Measurements from ENCODE around the gene TREH. TPM values are rescaled to one million over a fixed set of nuclear protein-coding genes. Genes with fewer than 3 reads are reported as not detected.

TREH gene
- total and polyA plus RNA-seq, 2 donors from 2014 or later, result 1.0 to 10.2 TPM

DNA sequence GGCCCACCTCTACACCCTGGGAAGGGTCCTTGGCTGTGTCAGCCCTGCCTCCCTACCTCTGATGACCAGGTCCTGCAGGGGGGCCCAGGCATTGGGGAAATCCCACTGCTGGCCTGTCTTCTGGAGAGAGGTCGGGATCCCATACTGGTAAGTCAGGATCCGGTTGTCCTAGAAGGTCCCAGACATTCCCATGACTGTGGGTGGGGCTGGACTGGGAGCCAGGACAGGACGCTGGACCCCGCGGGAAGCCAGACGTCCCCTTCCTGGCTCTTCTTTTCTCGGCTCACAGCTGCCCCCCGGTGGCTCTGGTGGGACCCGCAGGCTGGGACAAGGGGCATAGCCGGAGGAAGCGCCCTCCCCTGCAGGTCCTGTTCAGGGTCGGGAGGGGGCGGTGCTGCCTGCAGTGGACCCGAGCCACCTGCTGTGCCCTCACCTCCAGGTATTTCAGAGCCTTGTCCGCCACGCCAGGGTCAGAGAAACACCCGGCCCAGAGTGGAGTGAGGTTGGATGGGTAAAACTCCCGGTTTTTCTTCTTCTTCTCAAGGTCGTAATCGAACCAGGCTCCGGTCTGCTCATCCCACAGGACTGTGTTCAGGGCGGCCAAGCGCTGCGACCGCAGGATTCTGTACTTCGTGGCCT, 20.0 kb downstream of the TREH start:
- intact Hi-C loops (cut with DNase I), result no loop called here
- peak; percentile 94 to 96 (median 95) for DNase-seq
- peak; percentile 6 for FAIRE-seq
- TF ChIP-seq, protein P1, sequence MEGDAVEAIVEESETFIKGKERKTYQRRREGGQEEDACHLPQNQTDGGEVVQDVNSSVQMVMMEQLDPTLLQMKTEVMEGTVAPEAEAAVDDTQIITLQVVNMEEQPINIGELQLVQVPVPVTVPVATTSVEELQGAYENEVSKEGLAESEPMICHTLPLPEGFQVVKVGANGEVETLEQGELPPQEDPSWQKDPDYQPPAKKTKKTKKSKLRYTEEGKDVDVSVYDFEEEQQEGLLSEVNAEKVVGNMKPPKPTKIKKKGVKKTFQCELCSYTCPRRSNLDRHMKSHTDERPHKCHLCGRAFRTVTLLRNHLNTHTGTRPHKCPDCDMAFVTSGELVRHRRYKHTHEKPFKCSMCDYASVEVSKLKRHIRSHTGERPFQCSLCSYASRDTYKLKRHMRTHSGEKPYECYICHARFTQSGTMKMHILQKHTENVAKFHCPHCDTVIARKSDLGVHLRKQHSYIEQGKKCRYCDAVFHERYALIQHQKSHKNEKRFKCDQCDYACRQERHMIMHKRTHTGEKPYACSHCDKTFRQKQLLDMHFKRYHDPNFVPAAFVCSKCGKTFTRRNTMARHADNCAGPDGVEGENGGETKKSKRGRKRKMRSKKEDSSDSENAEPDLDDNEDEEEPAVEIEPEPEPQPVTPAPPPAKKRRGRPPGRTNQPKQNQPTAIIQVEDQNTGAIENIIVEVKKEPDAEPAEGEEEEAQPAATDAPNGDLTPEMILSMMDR (IDR thresholded peaks at IDR 0.05; ENCODE audit: borderline replicate concordance, extremely low read depth, insufficient read depth), result peak; percentile 95
- peaks cover 0 to 11% (median 0%) of the 10 kb centered on the region in 3 donors for H3K4me1 ChIP-seq (ENCODE audit: control insufficient read depth in 2 of 3, insufficient read depth in 2 of 3, low read depth in 1 of 3, low read length in 3 of 3)
- H3K4me3 ChIP-seq (ENCODE audit: low read length in 3 of 3), result no peak overlapping the region
- peak overlapping the region; percentile 16 to 54 for H3K27ac ChIP-seq (ENCODE audit: low read depth in 2 of 2, low read length in 2 of 2)
- no peaks in the 10 kb centered on the region for H3K9me3 ChIP-seq (ENCODE audit: control insufficient read depth in 2 of 3, insufficient read depth in 1 of 3, low read length in 3 of 3)
- H3K9ac ChIP-seq (ENCODE audit: low read length in 3 of 3), result no peak overlapping the region
- H3K36me3 ChIP-seq (ENCODE audit: control insufficient read depth in 2 of 3, insufficient read depth in 3 of 3, low read length in 3 of 3), result peaks cover 4 to 19% (median 6%) of the 10 kb centered on the region in 3 donors
- H3K27me3 ChIP-seq (ENCODE audit: control insufficient read depth, insufficient read depth, low read length), result no peaks in the 10 kb centered on the region

- Histone ChIP-seq H3K4me3 (ENCODE audit: low read length in 3 of 3) (no peak overlapping the region), H3K27me3 (ENCODE audit: control insufficient read depth, insufficient read depth, low read length) (no peaks in the 10 kb centered on the region), H3K4me1 (ENCODE audit: control insufficient read depth in 2 of 3, insufficient read depth in 2 of 3, low read depth in 1 of 3, low read length in 3 of 3) (peaks cover 0 to 11% (median 0%) of the 10 kb centered on the region in 3 donors), H3K27ac (ENCODE audit: low read depth in 2 of 2, low read length in 2 of 2) (peak overlapping the region; percentile 16 to 54), H3K9me3 (ENCODE audit: control insufficient read depth in 2 of 3, insufficient read depth in 1 of 3, low read length in 3 of 3) (no peaks in the 10 kb centered on the region), H3K36me3 (ENCODE audit: control insufficient read depth in 2 of 3, insufficient read depth in 3 of 3, low read length in 3 of 3) (peaks cover 4 to 19% (median 10%) of the 10 kb centered on the region in 3 donors), H3K9ac (ENCODE audit: low read length in 3 of 3) (no peak overlapping the region)
- no peak for FAIRE-seq
- peak in 3 of 5 donors; percentile 22 to 77 (median 67) for DNase-seq
- TF ChIP-seq, protein P1 (IDR thresholded peaks at IDR 0.05; ENCODE audit: borderline replicate concordance, extremely low read depth, insufficient read depth), result peak; percentile 19
- intact Hi-C loops (cut with DNase I), result no loop called here
Measured at GRCh38 chr11:118658429-118659313, 20.8 kb downstream of the TREH start.

- H3K9ac ChIP-seq (ENCODE audit: low read length in 3 of 3), result no peak overlapping the region
- H3K27ac ChIP-seq (ENCODE audit: low read depth in 2 of 2, low read length in 2 of 2), result no peak overlapping the region
- peaks cover 0 to 11% (median 0%) of the 10 kb centered on the region in 3 donors for H3K4me1 ChIP-seq (ENCODE audit: control insufficient read depth in 2 of 3, insufficient read depth in 2 of 3, low read depth in 1 of 3, low read length in 3 of 3)
- DNase-seq, result peak in 1 of 5 donors; percentile 21
- H3K9me3 ChIP-seq (ENCODE audit: control insufficient read depth in 2 of 3, insufficient read depth in 1 of 3, low read length in 3 of 3), result no peaks in the 10 kb centered on the region
- no peak overlapping the region for H3K4me3 ChIP-seq (ENCODE audit: low read length in 3 of 3)
- intact Hi-C loops (cut with DNase I), result no loop called here
- TF ChIP-seq, protein P1 (IDR thresholded peaks at IDR 0.05; ENCODE audit: borderline replicate concordance, extremely low read depth, insufficient read depth), result no peak
- peaks cover 8 to 23% (median 17%) of the 10 kb centered on the region in 3 donors for H3K36me3 ChIP-seq (ENCODE audit: control insufficient read depth in 2 of 3, insufficient read depth in 3 of 3, low read length in 3 of 3)
- no peaks in the 10 kb centered on the region for H3K27me3 ChIP-seq (ENCODE audit: control insufficient read depth, insufficient read depth, low read length)
- FAIRE-seq, result no peak
Measured at GRCh38 chr11:118657709-118658428, 21.6 kb downstream of the TREH start.

Measured in kidney (tissue), 14 donors.